Thyroid gland (tissue), 4 donors: Measurements from ENCODE around the gene CDH20.

Source experiments
- POLR2A ChIP-seq, 2 donors: fragments of 450-650 bp; IDR thresholded peaks; one replicate each; pipeline ENCODE4 v1.6.1; 2017; ENCODE audit warnings: antibody characterized with exemption in 2 of 2, mild to moderate bottlenecking in 2 of 2, moderate library complexity in 1 of 2
- TF ChIP-seq, protein P1 (sequence below), 6 experiments: fragments of 200-600 bp in 3 of 6; fragments of 450-650 bp in 3 of 6; sonication (generic) in 3 of 6; IDR thresholded peaks; one replicate each; pipeline ENCODE4 v1.5.1; 2016 to 2019; ENCODE audit warnings: antibody characterized with exemption in 6 of 6, mild to moderate bottlenecking in 2 of 6, inconsistent platforms in 1 of 6, moderate library complexity in 1 of 6

DNA sequence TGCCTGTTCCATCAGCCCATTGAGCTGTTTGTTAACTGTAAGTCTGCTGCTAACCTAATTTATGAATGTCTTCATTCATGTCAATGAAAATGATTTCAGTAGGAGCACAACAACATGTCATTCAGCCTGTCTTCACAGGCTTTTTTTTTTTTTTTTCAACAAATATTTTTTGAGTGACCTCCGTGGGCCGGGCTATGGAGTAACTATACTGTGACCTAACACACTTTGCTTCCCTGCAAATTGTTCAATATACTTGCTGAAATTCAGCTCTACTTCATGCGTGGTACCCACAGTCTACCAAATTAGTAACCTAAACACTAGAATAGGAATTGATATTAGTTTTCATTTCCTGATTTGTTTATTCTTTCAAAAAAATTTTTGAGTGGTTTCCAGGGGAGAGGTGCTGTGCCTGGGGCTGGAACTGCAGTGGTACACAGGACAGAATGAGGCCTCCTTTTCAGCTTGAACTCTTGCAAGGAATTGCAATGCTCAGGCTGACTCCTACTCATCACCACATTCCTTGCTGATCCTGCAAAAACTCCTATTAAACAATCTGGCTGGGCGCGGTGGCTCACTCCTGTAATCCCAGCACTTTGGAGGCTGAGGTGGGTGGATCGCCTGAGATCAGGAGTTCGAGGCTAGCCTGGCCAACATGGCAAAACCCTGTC lies 87.1 kb downstream of the CDH20 start:
- TF ChIP-seq, protein P1, sequence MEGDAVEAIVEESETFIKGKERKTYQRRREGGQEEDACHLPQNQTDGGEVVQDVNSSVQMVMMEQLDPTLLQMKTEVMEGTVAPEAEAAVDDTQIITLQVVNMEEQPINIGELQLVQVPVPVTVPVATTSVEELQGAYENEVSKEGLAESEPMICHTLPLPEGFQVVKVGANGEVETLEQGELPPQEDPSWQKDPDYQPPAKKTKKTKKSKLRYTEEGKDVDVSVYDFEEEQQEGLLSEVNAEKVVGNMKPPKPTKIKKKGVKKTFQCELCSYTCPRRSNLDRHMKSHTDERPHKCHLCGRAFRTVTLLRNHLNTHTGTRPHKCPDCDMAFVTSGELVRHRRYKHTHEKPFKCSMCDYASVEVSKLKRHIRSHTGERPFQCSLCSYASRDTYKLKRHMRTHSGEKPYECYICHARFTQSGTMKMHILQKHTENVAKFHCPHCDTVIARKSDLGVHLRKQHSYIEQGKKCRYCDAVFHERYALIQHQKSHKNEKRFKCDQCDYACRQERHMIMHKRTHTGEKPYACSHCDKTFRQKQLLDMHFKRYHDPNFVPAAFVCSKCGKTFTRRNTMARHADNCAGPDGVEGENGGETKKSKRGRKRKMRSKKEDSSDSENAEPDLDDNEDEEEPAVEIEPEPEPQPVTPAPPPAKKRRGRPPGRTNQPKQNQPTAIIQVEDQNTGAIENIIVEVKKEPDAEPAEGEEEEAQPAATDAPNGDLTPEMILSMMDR (IDR thresholded peaks at IDR 0.05): no peak
- TF ChIP-seq POLR2A (IDR thresholded peaks at IDR 0.05): no peak
